Activated CD4-positive, alpha-beta memory T cell treated with anti-CD3 and anti-CD28 coated beads, Interleukin-2, amount 10 ng/mL, durations not matched to agents 7 days and 5 days (primary cell): ENCODE measurements around the gene PC. TPM values are rescaled to one million over a fixed set of nuclear protein-coding genes. Genes with fewer than 3 reads are reported as not detected.
A peak's percentile ranks its signal among the peaks of the same experiment; 100 is the strongest.
"Not testable (repeated sequence)": the region's sequence is repeated elsewhere in the genome, so short reads cannot be mapped to it uniquely, and the experiment has no call there.

Experiments
- CTCF ChIA-PET: fragments of 350-600 bp; sonication (Branson Sonifier 250); formaldehyde crosslinking; loops from one replicate; lab custom pipeline; 2021; ENCODE audit warnings: antibody characterized with exemption, inconsistent platforms; lab: Charles Lee
- POLR2A ChIA-PET: fragments of 350-600 bp; sonication (Branson Sonifier 250); formaldehyde crosslinking; loops from one replicate; lab custom pipeline; 2021; ENCODE audit warnings: antibody characterized with exemption; lab: Charles Lee
- DNase-seq: peaks from one replicate; pipeline ENCODE4 v3.0.0-alpha.2; 2020
- H3K27ac Mint-ChIP-seq: one replicate; pipeline ENCODE4 v1.8.0; 2021; ENCODE audit warnings: mild to moderate bottlenecking, mixed read lengths
- H3K27me3 Mint-ChIP-seq: one replicate; pipeline ENCODE4 v1.8.0; 2021; ENCODE audit warnings: mixed read lengths
- H3K36me3 Mint-ChIP-seq: one replicate; pipeline ENCODE4 v1.8.0; 2021; ENCODE audit warnings: low read depth, mixed read lengths
- H3K4me1 Mint-ChIP-seq: one replicate; pipeline ENCODE4 v1.8.0; 2021; ENCODE audit warnings: mixed read lengths
- H3K4me3 Mint-ChIP-seq: one replicate; pipeline ENCODE4 v1.8.0; 2021; ENCODE audit warnings: mild to moderate bottlenecking, mixed read lengths
- H3K9me3 Mint-ChIP-seq: one replicate; pipeline ENCODE4 v1.8.0; 2021; ENCODE audit warnings: mixed read lengths
- total RNA-seq, 2 experiments: library from RNA; stranded (reverse); gene quantifications; one replicate each; pipeline ENCODE4 v1.2.3, GENCODE V29; 2021

The PC gene
- 1 to 10 TPM; 5.1 to 7.4 TPM for total RNA-seq

GRCh38 chr11:66958232-66958955 is at the start of gene PC:
Gene PC, minus strand, starts transcription at chr11:66958383. Its CDS starts 86,224 bp downstream, at chr11:66872159.
- ChIA-PET CTCF (interaction anchor here (0.6 to 1.4 kb wide), 4 partner anchors 115 to 825 kb away, joined by 3 to 7 read pairs (median 3); partner anchors contain the start of gene RBM4), POLR2A (interaction anchor here (0.7 to 2.0 kb wide), 7 partner anchors 10 to 586 kb away, joined by 3 to 6 read pairs (median 4); no protein-coding TSS in a partner anchor)
- Mint-ChIP-seq H3K36me3 (no peaks in the 10 kb centered on the region), H3K4me1 (peaks cover 23% of the 10 kb centered on the region), H3K9me3 (peaks cover 3% of the 10 kb centered on the region), H3K27ac (peak within 1 kb of the TSS; percentile 64), H3K4me3 (peak within 1 kb of the TSS; percentile 84), H3K27me3 (peaks cover 14% of the 10 kb centered on the region)
- peak; percentile 99 for DNase-seq

GRCh38 chr11:67007126-67007525 is 48.9 kb upstream of the PC start:
- Mint-ChIP-seq H3K4me3 (no peak overlapping the region), H3K27ac (no peak overlapping the region), H3K27me3 (peaks cover 4% of the 10 kb centered on the region), H3K4me1 (no peaks in the 10 kb centered on the region), H3K36me3 (no peaks in the 10 kb centered on the region), H3K9me3 (no peaks in the 10 kb centered on the region)
- ChIA-PET CTCF (no interaction called here), POLR2A (no interaction called here)
- DNase-seq, result no peak

- no peak overlapping the region for H3K27ac Mint-ChIP-seq
- no peak overlapping the region for H3K4me3 Mint-ChIP-seq
- H3K4me1 Mint-ChIP-seq, result no peaks in the 10 kb centered on the region
- no peaks in the 10 kb centered on the region for H3K9me3 Mint-ChIP-seq
- H3K36me3 Mint-ChIP-seq, result no peaks in the 10 kb centered on the region
- ChIA-PET CTCF (no interaction called here), POLR2A (no interaction called here)
- no peak for DNase-seq
- H3K27me3 Mint-ChIP-seq, result peaks cover 4% of the 10 kb centered on the region
These were observed 48.1 kb upstream of the PC start for GRCh38 chr11:67006029-67006884.

GRCh38 chr11:67005200-67005599 is 47.0 kb upstream of the PC start:
- H3K27me3 Mint-ChIP-seq, H3K36me3 Mint-ChIP-seq, H3K27ac Mint-ChIP-seq, H3K4me3 Mint-ChIP-seq, CTCF ChIA-PET, POLR2A ChIA-PET, H3K9me3 Mint-ChIP-seq, DNase-seq, H3K4me1 Mint-ChIP-seq: not testable (repeated sequence)

- H3K4me1 Mint-ChIP-seq, result no peaks in the 10 kb centered on the region
- no peaks in the 10 kb centered on the region for H3K36me3 Mint-ChIP-seq
- no peak for DNase-seq
- H3K27me3 Mint-ChIP-seq, result peaks cover 4% of the 10 kb centered on the region
- no peak overlapping the region for H3K27ac Mint-ChIP-seq
- POLR2A ChIA-PET, result interaction anchor here (0.6 kb wide), 1 partner anchor 340 kb away, joined by 3 read pairs; no protein-coding TSS in a partner anchor
- CTCF ChIA-PET, result no interaction called here
- H3K4me3 Mint-ChIP-seq, result no peak overlapping the region
- no peaks in the 10 kb centered on the region for H3K9me3 Mint-ChIP-seq
These were observed 44.8 kb upstream of the PC start for GRCh38 chr11:67002921-67003411.

- H3K4me1 Mint-ChIP-seq, result no peaks in the 10 kb centered on the region
- DNase-seq, result no peak
- no peak overlapping the region for H3K27ac Mint-ChIP-seq
- POLR2A ChIA-PET, result interaction anchor here (0.6 kb wide), 1 partner anchor 340 kb away, joined by 3 read pairs; no protein-coding TSS in a partner anchor
- no peaks in the 10 kb centered on the region for H3K9me3 Mint-ChIP-seq
- peaks cover 4% of the 10 kb centered on the region for H3K27me3 Mint-ChIP-seq
- H3K36me3 Mint-ChIP-seq, result no peaks in the 10 kb centered on the region
- CTCF ChIA-PET, result no interaction called here
- no peak overlapping the region for H3K4me3 Mint-ChIP-seq
These were observed 44.2 kb upstream of the PC start for GRCh38 chr11:67002297-67002913.

GRCh38 chr11:67001332-67001731 is 43.1 kb upstream of the PC start:
- peaks cover 7% of the 10 kb centered on the region for H3K27me3 Mint-ChIP-seq
- ChIA-PET CTCF (no interaction called here), POLR2A (no interaction called here)
- H3K36me3 Mint-ChIP-seq, result no peaks in the 10 kb centered on the region
- H3K4me3 Mint-ChIP-seq, result no peak overlapping the region
- H3K9me3 Mint-ChIP-seq, result no peaks in the 10 kb centered on the region
- no peaks in the 10 kb centered on the region for H3K4me1 Mint-ChIP-seq
- H3K27ac Mint-ChIP-seq, result no peak overlapping the region
- DNase-seq, result no peak

- H3K9me3 Mint-ChIP-seq, result no peaks in the 10 kb centered on the region
- CTCF ChIA-PET, result no interaction called here
- POLR2A ChIA-PET, result no interaction called here
- H3K27me3 Mint-ChIP-seq, result peaks cover 7% of the 10 kb centered on the region
- no peaks in the 10 kb centered on the region for H3K36me3 Mint-ChIP-seq
- H3K4me1 Mint-ChIP-seq, result no peaks in the 10 kb centered on the region
- DNase-seq, result no peak
- no peak overlapping the region for H3K4me3 Mint-ChIP-seq
- H3K27ac Mint-ChIP-seq, result no peak overlapping the region
These were observed 41.4 kb upstream of the PC start for GRCh38 chr11:66999555-66999954.

GRCh38 chr11:66996609-66997273 is 38.6 kb upstream of the PC start:
- POLR2A ChIA-PET, result no interaction called here

GRCh38 chr11:66992041-66992440 is 33.9 kb upstream of the PC start:
- Mint-ChIP-seq H3K4me1 (peaks cover 2% of the 10 kb centered on the region), H3K4me3 (no peak overlapping the region), H3K27ac (no peak overlapping the region), H3K27me3 (peaks cover 11% of the 10 kb centered on the region), H3K36me3 (no peaks in the 10 kb centered on the region), H3K9me3 (no peaks in the 10 kb centered on the region)
- ChIA-PET POLR2A (no interaction called here), CTCF (no interaction called here)
- DNase-seq, result no peak

More at GRCh38 chr11:66996609-66997273, 38.6 kb upstream of the PC start:
- no peak for DNase-seq
- no peaks in the 10 kb centered on the region for H3K36me3 Mint-ChIP-seq
- H3K4me1 Mint-ChIP-seq, result no peaks in the 10 kb centered on the region
- H3K27me3 Mint-ChIP-seq, result peaks cover 15% of the 10 kb centered on the region
- no peaks in the 10 kb centered on the region for H3K9me3 Mint-ChIP-seq
- no peak overlapping the region for H3K4me3 Mint-ChIP-seq
- CTCF ChIA-PET, result no interaction called here
- no peak overlapping the region for H3K27ac Mint-ChIP-seq

- H3K9me3 Mint-ChIP-seq, CTCF ChIA-PET, DNase-seq, H3K27ac Mint-ChIP-seq, H3K36me3 Mint-ChIP-seq, H3K27me3 Mint-ChIP-seq, POLR2A ChIA-PET, H3K4me3 Mint-ChIP-seq, H3K4me1 Mint-ChIP-seq: not testable (repeated sequence)
These were observed 31.2 kb upstream of the PC start for GRCh38 chr11:66989360-66989759.

- H3K27ac Mint-ChIP-seq, H3K4me1 Mint-ChIP-seq, H3K9me3 Mint-ChIP-seq: not testable (repeated sequence)
These were observed 30.6 kb upstream of the PC start for GRCh38 chr11:66988741-66989140.

More at GRCh38 chr11:66988741-66989140, 30.6 kb upstream of the PC start:
- POLR2A ChIA-PET, CTCF ChIA-PET, H3K4me3 Mint-ChIP-seq, H3K36me3 Mint-ChIP-seq, DNase-seq, H3K27me3 Mint-ChIP-seq: not testable (repeated sequence)
